ENCODE measurements around the gene ELAVL2.

The ELAVL2 gene

DNA sequence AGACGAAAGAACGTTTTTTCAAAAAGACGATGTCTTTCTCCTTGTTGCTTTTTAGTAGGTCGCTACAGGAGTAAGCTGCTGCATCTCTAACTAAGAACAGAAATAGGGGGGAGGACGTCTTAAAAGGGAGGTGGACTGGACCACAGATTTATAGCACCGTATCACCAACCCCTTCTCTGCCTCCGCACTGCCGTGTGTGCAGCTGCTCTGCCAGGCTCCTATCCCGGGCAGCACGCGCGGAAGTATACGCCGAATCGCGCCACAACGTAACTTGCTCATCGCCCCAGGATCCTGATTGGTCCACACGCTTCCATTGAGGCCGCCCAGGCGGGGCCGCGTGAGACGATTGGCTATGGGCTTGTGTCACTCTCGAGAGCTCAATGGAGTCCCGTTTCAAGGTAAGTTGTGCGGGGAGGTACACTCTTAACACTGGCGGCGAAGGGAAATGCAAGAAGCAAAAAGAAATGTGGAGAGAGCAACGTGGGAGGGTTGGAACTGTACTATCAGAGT lies at the start of gene ELAVL2:
Gene ELAVL2, minus strand, starts transcription at position 121 of the 510 bp plus-strand sequence. CDS start 64,006 bp downstream, outside the sequence.
- peak; percentile 88 to 96 for DNase-seq

DNA sequence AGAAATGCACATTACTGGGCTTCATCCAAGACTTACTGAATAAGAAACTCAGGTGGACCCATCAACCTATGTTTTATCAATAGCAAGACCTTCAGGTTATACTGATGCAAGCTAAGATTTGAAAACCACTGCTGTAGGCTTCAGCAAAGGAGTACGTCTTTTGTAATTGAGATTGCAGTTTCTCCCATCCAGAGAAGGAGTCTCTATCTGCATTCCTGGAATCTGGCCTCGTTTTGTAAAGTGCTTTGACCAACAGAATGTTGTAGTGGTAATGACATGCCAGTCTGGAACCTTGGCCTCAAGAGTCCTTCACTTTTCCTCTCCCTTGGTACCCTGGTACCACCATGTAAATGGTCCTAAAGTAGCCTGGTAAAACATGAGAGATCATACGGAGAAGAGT lies 32.2 kb upstream of the ELAVL2 start:
- DNase-seq: no peak

DNA sequence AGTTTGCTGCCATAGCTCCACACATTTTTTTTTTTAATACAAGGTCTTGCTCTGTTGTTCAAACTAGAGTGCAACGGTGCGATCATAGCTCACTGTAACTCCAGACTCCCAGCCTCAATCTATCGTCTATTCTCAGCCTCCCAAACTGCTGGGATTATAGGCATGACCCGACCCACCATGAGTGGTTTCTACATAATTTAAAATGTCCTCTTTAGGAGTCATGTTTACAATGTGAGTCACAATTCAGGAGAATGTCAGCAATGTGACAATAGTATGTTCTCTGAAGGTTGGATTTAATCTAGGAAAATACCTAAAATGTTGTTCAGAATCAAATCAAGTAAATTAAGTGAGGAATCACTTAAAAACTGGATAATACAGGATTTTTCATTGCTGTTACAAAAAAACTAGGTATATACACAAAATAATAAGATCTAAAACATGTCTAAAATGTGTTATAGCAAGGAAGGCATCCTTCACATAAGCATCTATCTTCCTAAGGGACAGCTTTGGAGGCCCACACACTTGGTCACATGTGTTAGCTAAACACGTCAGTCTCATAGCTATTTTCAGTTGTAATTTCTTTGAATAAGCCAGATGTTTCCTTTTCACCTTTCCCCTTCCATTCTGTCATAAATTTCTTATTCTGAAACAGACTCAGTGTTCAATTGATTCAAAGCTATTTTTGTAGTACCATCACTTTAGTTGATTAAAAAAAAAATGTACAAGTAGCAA lies 30.0 kb upstream of the ELAVL2 start:
- DNase-seq: no peak

DNA sequence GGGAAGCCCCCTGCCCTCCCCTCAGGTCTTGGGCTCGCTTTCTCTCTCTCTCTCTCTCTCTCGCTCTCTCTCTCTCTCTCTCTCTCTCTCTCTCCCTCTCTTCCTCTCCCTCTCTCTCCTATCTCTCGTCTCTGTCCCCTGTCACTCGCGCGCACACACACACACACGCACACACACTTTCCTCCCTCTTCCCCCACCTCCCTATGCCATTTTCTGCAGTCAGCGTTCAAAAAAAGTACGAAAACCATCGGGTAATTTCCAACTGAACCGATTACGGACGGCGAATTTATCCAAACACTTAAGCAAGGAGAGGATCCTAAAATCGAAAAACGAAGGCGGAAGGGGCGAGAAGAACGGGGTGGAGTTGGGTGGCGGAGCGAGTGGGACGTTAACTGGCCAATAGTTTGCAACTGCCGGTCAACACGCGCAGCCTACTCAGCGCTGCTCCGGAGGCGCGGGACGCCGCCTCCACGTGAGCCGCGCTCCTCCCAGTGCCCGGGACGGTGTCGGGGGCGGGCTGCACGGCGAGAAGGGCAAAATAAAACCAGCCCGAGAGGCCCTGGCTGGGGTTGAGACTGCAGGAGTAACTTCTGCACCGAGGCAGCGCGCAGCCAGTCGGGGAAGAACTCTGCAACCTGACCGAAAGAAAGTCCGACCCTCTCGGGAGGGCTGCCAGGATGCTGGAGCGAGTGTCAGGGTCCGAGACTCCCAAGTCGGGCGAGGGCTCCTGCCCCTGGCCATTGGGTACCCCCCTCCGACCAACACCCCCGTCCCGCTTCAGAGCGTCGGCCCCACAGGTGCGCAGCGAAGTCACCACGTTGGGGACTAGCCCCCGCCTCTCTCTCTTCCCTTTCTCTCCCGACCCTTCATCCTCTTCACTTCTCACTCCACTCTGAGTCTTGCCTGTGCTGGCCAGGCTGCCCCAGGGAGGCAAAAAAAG lies 24.9 kb upstream of the ELAVL2 start:
- DNase-seq: no peak

DNA sequence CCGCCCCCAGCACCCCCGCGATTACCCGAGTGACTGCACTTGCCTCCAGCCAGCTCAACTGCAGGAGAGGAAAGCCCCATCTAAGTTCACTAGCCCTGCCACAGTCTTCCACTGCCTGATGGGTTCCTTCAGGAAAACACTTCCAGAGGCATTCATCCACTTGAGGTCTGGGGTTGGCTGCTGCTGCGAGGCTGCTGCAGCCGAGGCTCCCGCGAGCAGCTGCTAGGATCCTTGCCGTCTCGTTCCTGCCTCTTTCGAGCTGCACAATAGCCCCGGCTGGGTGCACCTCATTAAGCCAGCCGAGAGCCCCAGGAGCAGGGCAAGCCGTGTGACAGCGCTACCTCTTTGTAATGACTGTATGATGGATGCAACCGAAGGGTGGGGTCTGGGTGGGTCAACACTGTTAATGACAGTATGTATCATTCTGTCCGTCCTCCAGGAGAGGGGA lies 24.2 kb upstream of the ELAVL2 start:
- DNase-seq: peak; percentile 25 to 34

GRCh38 chr9:23849379-23850035 lies 23.5 kb upstream of the ELAVL2 start:
- no peak for DNase-seq

DNA sequence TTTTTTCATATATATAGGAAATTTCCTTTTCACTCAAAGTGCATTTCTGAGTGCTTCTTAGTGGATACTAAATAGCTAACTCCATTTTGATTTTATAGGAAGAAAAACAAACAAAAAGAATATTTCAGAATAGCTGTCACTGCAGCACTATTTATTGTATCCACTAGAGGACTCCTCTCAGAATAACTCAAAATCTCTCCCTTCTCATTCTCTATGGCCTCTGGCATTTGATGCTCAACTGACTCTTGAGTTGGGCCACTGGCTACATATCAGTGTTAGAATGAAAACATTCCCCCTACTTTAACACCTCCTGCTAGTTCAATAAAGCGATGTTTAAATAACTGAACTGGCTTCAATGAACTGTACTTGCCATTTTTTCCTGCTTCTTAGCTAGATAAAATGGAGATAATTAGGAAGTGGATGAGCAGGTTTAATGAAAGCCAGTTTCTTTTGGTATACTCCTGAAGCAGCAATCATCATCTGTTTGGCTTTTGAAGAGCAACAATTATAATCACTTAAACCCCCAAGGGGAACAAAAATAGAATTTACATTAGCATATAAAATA lies 16.6 kb upstream of the ELAVL2 start:
- no peak for DNase-seq

GRCh38 chr9:23841304-23841703 lies 15.3 kb upstream of the ELAVL2 start:
- no peak for DNase-seq

DNA sequence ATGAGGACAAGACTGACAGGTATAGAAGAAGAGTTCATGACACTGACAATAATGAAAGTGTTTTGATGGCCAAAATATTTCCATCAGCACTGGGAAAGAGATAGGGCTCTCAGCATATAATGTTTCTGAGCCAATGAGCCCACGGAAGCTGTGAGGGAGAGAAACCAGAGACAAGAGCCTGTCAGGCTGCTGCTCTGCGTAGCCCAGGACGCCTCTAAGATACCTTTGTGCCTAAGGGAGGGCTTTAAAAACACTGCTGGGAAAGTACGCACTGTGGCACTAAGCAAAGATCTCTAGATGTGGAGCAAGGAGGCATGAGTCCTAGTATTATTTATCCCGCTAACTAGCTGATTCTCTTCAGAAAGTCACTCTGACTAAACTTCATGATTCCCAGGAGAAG lies 11.0 kb upstream of the ELAVL2 start:
- DNase-seq: no peak

DNA sequence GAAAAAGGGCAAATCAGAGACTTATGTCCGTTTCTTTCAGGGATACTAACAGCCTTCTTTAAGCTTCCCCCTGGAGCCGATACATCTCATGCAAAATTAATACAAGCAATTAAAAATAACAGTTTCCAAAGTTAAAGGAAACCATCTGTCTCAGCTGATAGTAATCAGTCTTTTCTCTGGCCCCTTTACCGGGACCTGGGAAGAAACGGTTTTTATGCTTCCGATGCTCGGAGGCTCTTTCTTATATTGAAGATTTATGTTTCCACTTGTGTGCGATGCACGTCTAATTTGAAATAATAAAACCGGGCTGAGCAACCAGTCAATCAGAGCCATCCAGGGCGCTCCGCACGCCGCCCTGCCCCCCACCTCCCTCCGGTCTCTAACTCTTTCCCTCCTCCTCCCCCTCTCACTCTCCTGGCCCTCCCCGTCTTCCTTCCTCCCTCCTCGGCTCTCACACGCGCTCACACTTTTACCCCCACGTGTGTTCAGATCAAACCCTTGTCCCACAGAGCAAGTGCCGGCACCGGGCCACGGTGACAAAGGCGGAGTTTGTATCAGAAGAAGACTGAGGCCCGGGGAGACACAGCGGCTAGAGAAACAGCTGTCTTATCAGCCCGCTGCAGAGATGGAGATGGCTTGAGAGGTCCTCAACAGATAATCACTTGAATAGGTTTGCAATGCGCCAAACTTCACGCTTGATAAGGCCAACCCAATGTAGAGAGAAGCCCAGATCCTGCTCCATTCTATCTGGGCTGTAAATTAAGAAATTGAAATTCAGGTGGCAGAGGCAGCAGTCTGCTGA lies 5.1 kb upstream of the ELAVL2 start:
- DNase-seq: no peak

GRCh38 chr9:23830476-23830805 lies 4.4 kb upstream of the ELAVL2 start:
- no peak for DNase-seq

DNA sequence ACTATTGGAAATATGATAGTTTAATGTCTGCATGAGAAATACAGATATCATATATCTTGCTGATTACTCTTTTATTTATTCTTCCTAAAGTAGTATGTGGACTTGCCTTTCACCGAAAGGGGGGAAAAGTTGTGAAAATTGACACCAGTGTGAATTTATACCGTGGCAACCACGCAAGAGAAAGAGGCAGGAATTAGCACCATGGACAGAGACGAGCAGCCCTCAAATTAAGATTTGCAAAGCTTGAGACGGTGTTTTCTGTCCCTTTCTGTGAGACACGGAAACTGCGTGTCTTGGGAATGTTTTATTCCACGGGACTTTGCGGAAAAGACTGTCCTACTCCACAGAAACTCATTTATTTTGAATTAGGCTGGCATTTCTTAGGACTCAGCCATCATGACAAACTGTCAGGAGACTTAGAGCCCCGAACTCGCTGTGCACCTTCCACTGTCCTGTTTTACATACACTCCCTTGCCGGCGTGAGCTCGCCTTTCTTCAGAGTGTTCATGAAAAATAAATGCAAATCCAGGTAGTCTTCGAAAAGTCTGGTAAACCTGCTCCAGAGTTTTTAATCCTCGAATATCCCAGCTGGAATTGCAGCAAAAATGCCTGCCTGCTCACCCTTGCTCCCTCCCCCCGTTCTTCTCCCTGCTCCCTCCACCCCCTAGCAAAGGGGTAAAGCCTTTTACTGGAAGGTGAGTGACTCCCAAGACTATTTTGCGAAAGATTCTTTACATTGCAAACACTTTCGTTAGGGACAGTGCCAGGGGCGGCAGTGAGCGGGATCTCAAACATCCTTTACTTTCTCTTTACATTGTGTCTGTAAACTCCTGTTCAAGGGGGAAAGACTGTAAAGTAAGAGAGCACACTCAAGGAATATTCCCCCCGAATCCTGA lies 3.8 kb upstream of the ELAVL2 start:
- no peak for DNase-seq

DNA sequence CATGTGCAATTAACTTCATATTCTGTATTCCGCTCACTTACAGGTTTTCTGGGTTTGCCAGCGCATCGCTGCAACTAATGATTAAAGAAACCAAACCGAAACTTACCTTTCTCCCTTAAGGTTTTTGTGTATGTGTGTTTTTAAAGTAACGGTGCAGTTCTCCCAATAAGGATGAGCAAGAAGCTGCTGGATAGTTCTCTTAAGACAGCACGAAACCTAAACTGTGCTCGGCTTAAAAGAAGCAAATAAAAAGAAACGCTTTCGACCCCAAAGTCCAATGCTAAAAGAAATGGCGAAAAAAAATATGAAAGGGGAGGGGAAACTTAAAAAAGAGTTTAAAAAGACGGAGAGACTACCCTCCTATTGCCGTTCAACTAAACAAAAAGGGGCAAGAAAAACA lies 340 bp downstream of the ELAVL2 start:
- DNase-seq: no peak

- peak in 1 of 2 experiments; percentile 26 for DNase-seq
Observed at GRCh38 chr9:23824830-23825591, 1.0 kb downstream of the ELAVL2 start.

- DNase-seq: no peak
Observed at GRCh38 chr9:23823986-23824829, 1.8 kb downstream of the ELAVL2 start.

- DNase-seq: no peak
Observed at GRCh38 chr9:23823269-23823668, 2.8 kb downstream of the ELAVL2 start.

DNA sequence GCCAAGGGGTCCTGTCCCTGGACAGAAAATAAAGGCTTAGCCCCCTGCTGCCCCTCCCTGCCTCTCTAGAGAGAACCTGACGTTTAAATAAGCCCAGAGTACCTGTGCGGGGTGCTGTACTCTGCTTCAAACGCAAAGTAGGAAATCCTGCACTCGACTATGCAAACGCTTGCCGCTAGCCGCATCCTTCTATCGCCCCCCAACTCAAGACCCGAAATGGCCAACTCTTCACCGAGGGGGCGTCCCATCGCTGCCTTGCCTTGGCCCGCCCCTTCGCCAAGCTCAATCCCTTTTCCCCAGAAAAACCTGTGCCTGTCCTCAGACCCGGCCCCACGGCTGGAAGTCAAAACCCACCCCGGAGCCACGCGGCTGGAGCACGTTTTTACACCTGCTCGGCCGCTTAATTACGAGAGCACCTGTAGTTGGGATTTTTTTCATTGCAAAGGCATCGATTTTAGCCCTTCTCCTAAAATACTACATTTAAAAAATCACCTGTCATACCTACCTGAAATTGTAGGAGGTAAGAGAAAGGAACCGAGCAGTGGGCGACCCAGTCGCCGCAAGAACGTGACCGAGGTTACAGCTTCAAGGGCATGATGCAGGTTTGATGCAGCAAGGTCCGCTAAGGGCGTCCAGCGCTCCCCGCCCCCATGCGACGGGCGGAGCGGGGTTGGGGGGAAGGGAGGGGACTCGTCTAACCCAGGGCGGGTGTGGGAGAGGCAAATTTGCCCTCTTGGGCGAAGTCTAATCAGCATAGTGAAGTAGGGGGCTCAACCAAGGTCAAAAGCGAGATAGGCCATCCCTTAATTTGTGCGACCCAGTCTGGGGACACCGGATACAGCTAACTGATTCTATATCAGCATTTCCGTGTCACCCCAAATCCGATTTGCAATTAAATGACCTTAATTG lies 3.5 kb downstream of the ELAVL2 start:
- no peak for DNase-seq

Data from NCI-H187 (cell line).